Mucosa of gallbladder (tissue), 1 donor: ENCODE results near the gene BPTF. TPM values are rescaled to one million over a fixed set of nuclear protein-coding genes. Genes with fewer than 3 reads are reported as not detected.
"Not testable (repeated sequence)": the region's sequence is repeated elsewhere in the genome, so short reads cannot be mapped to it uniquely, and the experiment has no call there.

ENCODE experiments used
- DNase-seq: peaks from one replicate; pipeline ENCODE4 v3.0.0-alpha.2; 2020; ENCODE audit warnings: low spot score
- total RNA-seq: library from RNA; stranded (reverse); gene quantifications from one replicate; pipeline ENCODE4 v1.2.1, GENCODE V29; 2021
- donor health status: DM: no; HTN: no; CAD: no.

BPTF gene
- total RNA-seq, 1 donor from 2014 or later: 107 TPM

DNA sequence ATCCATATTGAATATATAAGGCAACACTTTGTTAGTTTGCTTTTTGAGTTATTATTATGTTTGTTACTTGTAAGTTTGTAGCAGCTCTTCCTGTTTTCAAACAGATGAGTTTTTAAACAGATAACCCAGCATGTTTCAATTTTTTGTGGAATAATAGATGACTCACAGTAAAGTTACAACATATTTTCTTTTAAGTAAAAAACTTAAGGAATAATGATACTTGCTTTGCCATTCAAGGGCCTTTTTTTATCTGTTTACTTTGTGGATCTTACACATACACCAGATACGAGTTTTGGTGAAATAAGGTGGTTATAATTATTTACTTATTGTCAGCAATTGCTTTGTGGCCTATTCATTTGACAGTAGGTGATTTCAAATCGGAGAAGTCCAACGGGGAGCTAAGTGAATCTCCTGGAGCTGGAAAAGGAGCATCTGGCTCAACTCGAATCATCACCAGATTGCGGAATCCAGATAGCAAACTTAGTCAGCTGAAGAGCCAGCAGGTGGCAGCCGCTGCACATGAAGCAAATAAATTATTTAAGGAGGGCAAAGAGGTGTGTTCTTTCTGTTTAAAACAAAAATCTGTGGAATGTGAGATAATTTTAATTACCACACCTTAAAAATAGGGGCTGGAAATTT, 66.3 kb downstream of the BPTF start:
- no peak for DNase-seq

DNA sequence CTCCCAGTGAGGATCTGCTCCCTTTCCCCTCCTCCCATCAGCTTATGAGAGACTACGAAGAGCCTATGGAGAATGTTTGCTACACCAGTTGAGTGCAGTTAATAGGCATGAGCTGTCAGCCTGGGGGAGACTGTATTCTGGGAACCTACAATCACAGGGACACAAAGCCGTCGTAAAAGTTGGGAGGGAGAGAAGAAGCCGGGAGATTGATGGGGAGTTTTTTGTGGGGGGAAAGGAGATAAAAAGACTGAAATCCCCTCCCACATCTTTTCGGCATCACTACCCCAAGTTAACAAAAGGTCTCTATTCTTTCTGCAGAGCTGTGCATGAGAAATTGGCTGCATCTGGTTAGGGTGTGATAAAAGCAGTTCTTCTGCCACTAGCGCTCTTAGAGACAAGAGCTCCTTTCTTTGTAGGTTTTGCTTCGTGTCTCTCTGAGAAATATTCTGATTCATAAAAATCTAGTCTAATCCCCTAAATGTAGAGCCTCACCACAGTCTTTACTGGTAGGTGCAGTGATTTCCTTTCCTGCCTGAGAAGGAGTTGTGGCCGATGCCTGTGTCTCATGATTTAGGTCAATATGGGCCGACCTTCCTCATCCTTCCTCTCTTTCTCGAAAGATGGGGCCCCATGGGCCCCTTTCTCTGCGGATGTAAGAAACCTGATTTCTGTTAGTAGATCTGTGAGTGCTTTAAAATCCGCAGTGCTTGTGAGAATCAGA, 77.4 kb downstream of the BPTF start:
- DNase-seq: no peak

DNA sequence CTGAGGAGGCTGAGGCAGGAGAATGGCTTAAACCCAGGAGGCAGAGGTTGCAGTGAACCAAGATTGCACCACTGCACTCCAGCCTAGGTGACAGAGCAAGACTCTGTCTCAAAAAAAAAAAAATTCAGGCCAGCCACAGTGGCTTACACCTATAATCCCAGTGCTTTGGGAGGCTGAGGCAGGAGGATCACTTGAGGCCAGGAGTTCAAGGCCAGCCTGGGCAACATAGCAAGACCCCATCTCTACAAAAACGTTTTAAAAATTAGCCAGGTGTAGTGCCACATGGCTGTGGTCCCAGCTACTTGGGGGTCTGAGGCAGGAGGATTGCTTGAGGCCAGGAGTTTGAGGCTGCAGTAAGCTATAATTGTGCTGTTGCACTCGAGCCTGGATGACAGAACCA, 80.0 kb downstream of the BPTF start:
- DNase-seq: not testable (repeated sequence)

DNA sequence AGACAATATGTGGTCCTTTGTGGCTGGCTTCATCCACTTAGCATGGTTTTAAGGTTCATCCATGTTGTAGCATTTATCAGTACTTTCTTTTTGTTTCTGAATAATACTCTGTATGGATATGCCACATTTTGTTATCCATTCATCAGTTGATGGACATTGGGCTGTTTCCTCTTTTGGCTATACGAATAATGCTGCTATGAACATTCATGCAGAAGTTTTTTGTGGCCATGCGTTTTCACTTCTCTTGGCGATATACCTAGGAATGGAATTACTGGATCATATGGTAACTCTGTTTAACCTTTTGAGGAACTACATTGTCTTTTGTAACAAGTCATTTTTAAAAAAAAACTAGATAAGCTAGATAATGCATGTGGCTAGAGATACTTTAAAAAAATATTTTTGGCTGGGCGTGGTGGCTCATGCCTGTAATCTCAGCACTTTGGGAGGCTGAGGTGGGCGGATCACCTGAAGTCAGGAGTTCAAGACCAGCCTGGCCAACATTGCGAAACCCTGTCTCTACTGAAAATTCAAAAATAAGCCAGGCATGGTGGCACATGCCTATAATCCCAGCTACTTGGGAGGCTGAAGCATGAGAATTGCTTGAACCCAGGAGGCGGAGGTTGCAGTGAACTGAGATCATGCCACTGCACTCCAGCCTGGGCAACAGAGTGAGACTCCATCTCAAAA, 85.0 kb downstream of the BPTF start:
- not testable (repeated sequence) for DNase-seq

DNA sequence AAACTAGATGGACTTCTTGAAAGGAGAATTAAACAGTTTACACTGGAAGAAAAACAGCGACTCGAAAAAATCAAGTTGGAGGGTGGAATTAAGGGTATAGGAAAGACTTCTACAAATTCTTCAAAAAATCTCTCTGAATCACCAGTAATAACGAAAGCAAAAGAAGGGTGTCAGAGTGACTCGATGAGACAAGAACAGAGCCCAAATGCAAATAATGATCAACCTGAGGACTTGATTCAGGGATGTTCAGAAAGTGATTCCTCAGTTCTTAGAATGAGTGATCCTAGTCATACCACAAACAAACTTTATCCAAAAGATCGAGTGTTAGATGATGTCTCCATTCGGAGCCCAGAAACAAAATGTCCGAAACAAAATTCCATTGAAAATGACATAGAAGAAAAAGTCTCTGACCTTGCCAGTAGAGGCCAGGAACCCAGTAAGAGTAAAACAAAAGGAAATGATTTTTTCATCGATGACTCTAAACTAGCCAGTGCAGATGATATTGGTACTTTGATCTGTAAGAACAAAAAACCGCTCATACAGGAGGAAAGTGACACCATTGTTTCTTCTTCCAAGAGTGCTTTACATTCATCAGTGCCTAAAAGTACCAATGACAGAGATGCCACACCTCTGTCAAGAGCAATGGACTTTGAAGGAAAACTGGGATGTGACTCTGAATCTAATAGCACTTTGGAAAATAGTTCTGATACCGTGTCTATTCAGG, 85.9 kb downstream of the BPTF start:
- no peak for DNase-seq

DNA sequence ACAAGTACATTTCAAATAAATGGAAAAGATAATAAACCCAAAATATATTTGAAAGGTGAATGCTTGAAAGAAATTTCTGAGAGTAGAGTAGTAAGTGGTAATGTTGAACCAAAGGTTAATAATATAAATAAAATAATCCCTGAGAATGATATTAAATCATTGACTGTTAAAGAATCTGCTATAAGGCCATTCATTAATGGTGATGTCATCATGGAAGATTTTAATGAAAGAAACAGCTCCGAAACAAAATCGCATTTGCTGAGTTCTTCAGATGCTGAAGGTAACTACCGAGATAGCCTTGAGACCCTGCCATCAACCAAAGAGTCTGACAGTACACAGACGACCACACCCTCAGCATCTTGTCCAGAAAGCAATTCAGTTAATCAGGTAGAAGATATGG, 86.8 kb downstream of the BPTF start:
- no peak for DNase-seq

DNA sequence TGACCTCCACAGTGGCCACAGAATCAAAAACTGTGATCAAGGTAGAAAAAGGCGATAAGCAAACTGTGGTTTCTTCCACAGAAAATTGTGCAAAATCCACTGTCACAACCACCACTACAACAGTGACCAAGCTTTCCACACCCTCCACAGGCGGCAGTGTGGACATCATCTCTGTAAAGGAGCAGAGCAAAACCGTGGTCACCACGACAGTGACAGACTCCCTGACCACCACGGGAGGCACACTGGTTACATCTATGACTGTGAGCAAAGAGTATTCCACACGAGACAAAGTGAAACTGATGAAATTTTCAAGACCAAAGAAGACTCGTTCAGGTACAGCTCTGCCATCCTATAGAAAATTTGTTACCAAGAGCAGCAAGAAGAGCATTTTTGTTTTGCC, 87.4 kb downstream of the BPTF start:
- no peak for DNase-seq

DNA sequence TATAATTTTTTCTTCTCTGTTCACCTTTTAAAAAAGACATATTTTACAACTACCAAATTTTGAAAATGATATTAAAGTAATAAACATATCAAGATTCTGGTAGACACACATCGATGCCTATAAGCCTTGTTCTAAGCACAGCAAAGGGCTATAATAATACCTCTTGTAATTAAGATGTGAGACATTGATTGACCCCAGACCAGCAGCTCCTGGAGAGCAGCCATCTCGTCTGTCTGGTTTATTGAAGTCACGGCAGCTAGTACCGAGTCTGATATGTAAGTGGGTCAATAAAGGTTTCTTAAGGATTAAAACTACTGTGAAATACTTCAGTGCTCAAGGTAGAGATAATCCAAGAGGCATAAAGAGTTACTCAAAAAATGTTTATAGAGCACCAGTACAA, 94.9 kb downstream of the BPTF start:
- DNase-seq: no peak

DNA sequence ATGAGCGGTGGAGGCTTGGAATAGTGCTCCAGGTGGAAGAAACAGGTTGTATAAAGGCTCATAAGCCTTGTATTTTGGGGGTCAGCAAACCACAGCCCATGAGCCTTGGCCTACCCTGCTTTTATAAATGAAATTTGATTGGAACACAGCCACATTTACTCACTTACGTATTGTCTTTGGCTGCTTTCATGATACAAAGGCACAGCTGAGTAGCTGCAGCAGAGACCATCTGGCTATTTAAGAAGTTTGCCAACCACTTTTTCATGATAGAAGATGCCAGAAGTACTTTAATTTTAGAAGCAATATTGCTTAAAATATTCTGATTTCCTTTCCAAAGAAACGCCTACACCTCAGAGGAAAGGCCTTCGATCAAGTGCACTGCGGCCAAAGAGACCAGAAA, 97.2 kb downstream of the BPTF start:
- DNase-seq: no peak

DNA sequence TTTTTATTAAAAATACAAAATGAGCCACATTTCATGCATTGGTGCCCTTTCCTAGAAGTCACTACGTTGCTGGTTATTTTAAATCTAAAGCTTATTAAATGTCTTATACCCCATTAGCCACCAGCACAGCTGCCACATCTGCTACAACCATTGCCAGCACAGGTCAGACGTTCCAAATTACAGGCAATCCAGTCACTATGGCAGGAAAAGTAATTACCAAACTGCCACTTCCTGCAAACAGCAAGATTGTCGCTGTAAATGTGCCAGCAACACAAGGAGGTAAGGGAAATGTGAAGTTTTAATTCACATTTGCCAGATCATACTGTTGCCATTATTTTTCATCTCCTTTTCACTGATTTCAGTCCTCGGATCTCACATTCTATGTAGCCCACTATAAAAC, 103.5 kb downstream of the BPTF start:
- DNase-seq: not testable (repeated sequence)

DNA sequence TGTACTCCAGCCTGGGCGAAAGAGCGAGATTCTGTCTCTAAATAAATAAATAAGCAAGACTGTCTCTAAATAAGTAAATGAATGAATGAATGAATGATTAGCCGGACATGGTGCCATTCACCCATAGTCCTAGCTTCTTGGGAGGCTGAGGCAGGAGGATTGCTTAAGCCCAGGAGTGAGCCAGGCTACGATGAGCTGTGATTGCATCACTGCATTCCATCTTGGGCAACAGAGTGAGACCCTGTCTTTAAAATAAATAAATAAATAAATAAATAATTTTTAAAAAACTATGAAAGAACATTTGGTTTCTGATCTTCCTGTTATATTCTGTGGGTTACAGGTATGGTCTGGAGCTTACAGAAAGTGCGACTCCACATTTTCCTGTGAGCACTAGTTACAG, 105.9 kb downstream of the BPTF start:
- no peak for DNase-seq

DNA sequence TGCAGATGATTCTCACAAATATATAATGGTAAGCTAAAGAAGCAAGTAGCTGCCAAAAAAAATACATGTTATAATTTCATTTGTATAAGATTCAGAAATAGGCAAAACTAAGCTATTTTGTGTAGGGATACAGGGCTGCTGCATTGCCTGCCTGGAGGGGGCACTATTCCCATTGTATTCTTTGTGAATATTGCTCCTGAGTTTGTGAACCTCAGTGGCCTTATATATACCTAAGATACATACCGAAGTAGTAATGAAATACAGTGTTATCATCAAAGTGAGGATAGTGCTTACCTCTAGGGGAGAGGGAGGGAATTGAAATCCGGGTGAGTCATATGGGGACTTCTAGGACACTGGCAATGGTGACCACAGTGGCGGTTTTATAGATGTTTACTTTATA, 117.5 kb downstream of the BPTF start:
- DNase-seq: no peak

DNA sequence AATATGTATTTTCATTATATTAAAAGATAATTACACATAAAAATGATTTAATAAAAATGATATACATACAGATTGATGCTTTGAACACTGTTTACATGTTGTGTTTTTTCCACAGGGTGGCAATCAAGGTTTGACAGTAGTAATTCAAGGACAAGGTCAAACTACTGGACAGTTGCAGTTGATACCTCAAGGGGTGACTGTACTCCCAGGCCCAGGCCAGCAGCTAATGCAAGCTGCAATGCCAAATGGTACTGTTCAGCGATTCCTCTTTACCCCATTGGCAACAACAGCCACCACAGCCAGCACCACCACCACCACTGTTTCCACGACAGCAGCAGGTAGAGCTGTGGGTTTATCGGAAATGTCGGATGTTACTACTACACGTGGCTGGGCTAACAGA, 118.7 kb downstream of the BPTF start:
- no peak for DNase-seq

DNA sequence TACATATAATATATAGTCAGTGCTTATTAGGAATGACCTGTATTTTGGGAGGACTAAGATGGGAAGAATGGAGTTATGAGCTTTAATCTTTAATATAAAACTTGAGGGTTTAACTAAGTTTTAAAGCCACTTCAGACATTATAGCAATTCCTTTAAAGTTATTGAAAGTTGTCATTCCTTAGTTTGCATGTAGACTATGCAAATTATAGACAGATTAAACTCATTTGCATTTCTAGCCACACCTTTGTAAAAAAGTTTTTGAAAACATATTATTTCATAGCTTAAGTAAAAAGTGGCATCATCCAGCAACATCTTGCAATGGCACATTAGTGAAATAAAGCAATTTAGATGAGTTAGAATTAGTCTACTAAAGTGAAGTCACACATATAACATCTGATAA, 121.2 kb downstream of the BPTF start:
- no peak for DNase-seq

DNA sequence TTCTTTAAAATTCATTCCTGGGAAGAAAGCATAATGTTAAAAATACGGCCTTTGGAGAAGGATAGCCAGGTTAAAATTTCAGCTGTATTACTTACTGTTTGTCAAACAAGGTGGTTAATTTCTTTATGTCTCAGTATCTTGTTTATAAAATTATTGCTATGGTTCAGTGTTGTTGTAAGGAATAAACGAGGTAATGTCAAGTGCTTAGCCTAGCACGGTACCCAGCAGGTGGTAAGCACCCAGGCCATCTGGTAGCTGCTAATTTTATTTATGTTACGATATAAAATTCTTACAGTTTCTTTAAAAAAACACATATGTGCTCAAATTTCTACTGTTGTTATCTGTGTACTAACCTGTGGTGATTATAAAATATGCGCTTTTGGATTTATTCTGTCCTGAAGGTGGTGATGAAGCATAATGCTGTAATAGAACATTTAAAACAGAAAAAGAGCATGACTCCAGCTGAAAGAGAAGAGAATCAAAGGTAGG, 122.1 kb downstream of the BPTF start:
- no peak for DNase-seq

DNA sequence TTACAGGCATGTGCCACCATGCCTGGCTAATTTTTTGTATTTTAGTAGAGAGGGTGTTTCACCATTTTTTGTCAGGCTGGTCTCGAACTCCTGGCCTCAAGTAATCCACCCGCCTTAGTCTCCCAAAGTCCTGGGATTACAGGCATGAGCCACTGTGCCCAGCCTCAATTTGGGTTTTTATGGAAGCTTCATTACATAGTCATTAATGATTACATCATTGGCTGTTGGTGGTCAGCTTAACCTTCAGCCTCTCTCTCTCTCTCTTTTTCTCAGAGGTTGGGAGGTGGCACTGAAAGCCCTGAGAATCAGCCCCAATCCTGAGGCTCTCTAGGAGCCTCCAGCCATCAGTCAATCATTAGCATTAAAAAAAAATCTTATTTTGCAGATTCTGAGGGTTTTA, 125.6 kb downstream of the BPTF start:
- DNase-seq: no peak

DNA sequence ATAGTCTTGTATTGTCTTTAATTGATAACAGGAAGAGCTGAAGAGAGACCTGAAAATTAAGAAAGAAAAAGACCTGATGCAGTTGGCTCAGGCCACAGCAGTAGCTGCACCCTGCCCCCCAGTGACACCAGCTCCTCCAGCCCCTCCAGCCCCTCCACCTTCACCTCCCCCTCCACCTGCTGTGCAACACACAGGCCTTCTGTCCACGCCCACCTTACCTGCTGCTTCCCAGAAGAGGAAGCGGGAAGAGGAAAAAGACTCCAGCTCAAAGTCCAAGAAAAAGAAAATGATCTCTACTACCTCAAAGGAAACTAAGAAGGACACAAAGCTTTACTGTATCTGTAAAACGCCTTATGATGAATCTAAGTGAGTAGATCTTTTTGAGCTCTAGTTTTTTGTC, 134.2 kb downstream of the BPTF start:
- DNase-seq: no peak

DNA sequence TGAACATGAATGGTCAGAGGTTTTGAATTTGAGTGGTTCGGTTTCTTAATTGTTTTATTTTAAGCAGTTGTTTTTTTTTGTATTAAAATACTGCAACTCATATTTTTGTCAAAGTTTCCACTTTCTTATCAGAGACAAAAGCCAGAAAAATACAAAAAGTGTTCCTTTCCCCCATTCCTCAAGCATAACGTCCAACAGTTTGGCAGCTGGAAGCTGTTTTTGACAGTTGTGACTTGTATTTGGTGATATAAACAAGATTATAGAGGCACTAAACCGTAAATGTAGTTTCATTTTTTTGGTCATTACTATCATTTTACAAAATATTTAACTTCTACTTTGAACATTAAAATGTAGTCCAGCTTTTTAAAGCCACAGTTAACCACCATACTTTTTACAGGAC, 135.0 kb downstream of the BPTF start:
- DNase-seq: not testable (repeated sequence)

DNA sequence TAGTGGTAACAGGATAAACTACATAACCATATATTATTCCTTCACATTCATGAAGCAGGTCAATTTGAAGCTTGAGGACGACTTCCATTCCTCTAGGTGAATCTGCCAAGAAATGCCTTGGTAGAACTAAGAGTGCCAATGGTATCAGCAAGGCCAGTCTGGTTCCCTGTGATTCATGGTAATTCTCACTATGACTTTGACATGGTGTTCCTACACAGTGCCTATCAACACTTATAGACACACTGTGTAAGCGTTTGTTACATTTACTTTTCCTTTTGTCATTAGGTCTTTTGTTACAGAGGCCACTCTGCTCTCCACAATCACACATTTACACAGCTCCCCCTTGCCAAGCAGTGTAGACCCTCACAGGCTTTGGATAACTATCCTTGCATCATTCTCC, 136.9 kb downstream of the BPTF start:
- DNase-seq: not testable (repeated sequence)

DNA sequence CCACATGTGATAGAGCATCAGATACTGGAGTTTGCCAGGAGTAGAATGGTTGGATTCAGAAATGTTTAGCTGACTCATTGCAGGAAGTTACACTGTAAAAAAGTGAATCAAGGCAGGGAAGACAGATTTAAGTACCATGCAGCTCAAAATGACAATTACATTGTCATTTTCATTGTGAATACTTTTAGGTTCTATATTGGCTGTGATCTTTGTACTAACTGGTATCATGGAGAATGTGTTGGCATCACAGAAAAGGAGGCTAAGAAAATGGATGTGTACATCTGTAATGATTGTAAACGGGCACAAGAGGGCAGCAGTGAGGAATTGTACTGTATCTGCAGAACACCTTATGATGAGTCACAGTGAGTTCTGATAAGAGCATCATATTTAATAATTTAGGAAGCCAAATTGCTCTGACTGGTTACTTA, 137.9 kb downstream of the BPTF start:
- DNase-seq: peak; percentile 85

DNA sequence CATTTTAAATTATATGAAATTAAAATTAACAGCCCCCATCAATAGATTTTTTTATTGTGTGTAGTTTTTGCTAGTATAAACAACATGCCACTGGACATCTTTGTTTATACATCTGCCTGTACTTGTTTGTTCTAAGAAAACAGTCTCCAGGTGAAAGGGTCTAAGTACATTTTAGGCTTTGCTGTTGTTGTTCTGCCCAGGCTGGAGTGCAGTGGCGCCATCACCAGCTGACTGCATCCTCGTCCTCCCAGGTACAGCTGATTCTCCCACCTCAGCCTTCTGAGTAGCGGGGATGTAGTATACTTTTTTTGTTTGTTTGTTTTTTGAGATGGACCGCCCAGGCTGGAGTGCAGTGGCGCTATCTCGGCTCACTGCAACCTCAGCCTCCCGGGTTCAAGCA, 145.5 kb downstream of the BPTF start:
- no peak for DNase-seq

DNA sequence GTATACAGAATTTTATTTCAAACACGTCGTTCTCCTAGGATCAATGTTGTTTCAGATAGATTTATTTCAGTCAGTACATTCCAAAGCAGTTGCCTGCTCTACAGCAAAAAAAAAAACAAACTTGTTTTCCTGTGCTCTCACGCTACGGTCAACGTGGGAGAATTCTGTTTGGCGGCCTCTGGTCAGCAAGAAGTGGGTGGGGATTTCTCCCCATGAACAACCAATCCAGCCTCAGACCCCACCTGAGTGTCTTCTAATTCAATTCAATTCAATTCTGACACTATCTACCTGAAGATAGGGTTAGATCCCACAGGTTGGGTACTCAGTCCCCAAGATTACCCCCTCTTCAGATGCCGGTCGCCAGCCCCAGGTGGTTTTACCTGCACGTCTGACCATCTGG, 148.9 kb downstream of the BPTF start:
- no peak for DNase-seq
